Gastrocnemius medialis (tissue), 4 donors: ENCODE measurements around the gene ADD2. TPM values are rescaled to one million over a fixed set of nuclear protein-coding genes. Genes with fewer than 3 reads are reported as not detected.

Experiments used
- ATAC-seq, 2 donors: fragments of 150-250 bp; one replicate each; pipeline ENCODE4 v1.9.1; 2016
- DNase-seq, 2 donors: peaks; one replicate each; pipeline ENCODE4 v3.0.0-alpha.2; 2019
- H3K27ac ChIP-seq, 4 donors: fragments of 200-600 bp; sonication (generic); 1 replicate in 1 of 4; 2 replicates in 3 of 4; pipeline ENCODE4 v1.5.1; 2016 to 2018; ENCODE audit warnings: mild to moderate bottlenecking in 2 of 4, moderate library complexity in 1 of 4
- H3K27me3 ChIP-seq, 3 donors: fragments of 200-600 bp; sonication (generic) in 2 of 3; 1 replicate in 1 of 3; 2 replicates in 2 of 3; pipeline versions ENCODE4 v1.5.1 to v1.6.0; 2016 to 2019; ENCODE audit warnings: mild to moderate bottlenecking in 1 of 3, moderate library complexity in 1 of 3
- H3K36me3 ChIP-seq, 2 donors: fragments of 200-600 bp; sonication (generic) in 1 of 2; one replicate each; pipeline ENCODE4 v1.5.1; 2017 to 2018
- H3K4me1 ChIP-seq, 2 donors: fragments of 200-600 bp; sonication (generic) in 1 of 2; one replicate each; pipeline ENCODE4 v1.5.1; 2016 to 2017; ENCODE audit warnings: mild to moderate bottlenecking in 2 of 2
- H3K4me3 ChIP-seq, 4 donors: fragments of 200-600 bp; sonication (generic) in 3 of 4; 1 replicate in 1 of 4; 2 replicates in 3 of 4; pipeline ENCODE4 v1.5.1; 2016 to 2019; ENCODE audit warnings: mild to moderate bottlenecking in 2 of 4
- H3K9me3 ChIP-seq, 3 donors: fragments of 200-600 bp; sonication (generic) in 2 of 3; 1 replicate in 1 of 3; 2 replicates in 2 of 3; pipeline ENCODE4 v1.5.1; 2016 to 2019
- CTCF ChIP-seq, 5 experiments: fragments of 450-650 bp in 3 of 5; fragments of 200-600 bp in 2 of 5; sonication (generic) in 2 of 5; IDR thresholded peaks in 4 of 5; conservative IDR thresholded peaks in 1 of 5; 1 replicate in 4 of 5; 2 replicates in 1 of 5; pipeline ENCODE4 v1.5.1; 2016 to 2019; ENCODE audit warnings: antibody characterized with exemption in 5 of 5, mild to moderate bottlenecking in 3 of 5, moderate library complexity in 3 of 5
- POLR2A ChIP-seq, 2 donors: fragments of 450-650 bp; IDR thresholded peaks; one replicate each; pipeline ENCODE4 v1.6.1; 2017; ENCODE audit warnings: antibody characterized with exemption in 2 of 2, mild to moderate bottlenecking in 2 of 2, moderate library complexity in 2 of 2
- in situ Hi-C, 4 donors: fragments of 200-750 bp; cut with MboI; loops; one replicate each; pipeline versions ENCODE4 v1.15.0 to v1.8.0; 2017; ENCODE audit warnings: low sequenced_read_pairs in 4 of 4
- intact Hi-C: fragments of 100-400 bp; cut with DNase I; formaldehyde crosslinking; loops from one replicate; pipeline ENCODE4 v1.15.1; 2023; ENCODE audit warnings: low total_unique reads
- total RNA-seq, 4 donors: library from RNA; depleted of rRNA; stranded (reverse); fragments of >200 nt; gene quantifications; one replicate each; pipeline versions ENCODE4 v1.1.0 to v1.2.3, GENCODE V29; 2016

Gene ADD2
- total RNA-seq, 4 donors from 2014 or later, result 0.20 to 0.75 (median 0.48) TPM

- Histone ChIP-seq H3K27me3 (no peaks in the 10 kb centered on the region), H3K9me3 (no peaks in the 10 kb centered on the region), H3K36me3 (no peaks in the 10 kb centered on the region), H3K4me3 (no peak overlapping the region), H3K27ac (no peak overlapping the region), H3K4me1 (no peaks in the 10 kb centered on the region)
- intact Hi-C loops, result no loop called here
- no peak for ATAC-seq
- DNase-seq, result no peak
- no peak for TF ChIP-seq CTCF (IDR thresholded peaks at IDR 0.05 in 4 of 5, conservative IDR thresholded peaks at IDR 0.05 in 1 of 5)
- no peak for TF ChIP-seq POLR2A (IDR thresholded peaks at IDR 0.05)
- in situ Hi-C loops, result no loop called here
Measured at GRCh38 chr2:70712916-70713315, 55.1 kb downstream of the ADD2 start.

GRCh38 chr2:70711191-70711590 lies 56.8 kb downstream of the ADD2 start:
- no peak overlapping the region for H3K4me3 ChIP-seq
- ATAC-seq (no peak), DNase-seq (no peak)
- TF ChIP-seq POLR2A (IDR thresholded peaks at IDR 0.05) (no peak), CTCF (IDR thresholded peaks at IDR 0.05 in 4 of 5, conservative IDR thresholded peaks at IDR 0.05 in 1 of 5) (no peak)
- H3K36me3 ChIP-seq, result no peaks in the 10 kb centered on the region
- H3K27ac ChIP-seq, result no peak overlapping the region
- intact Hi-C loops (no loop called here), in situ Hi-C loops (no loop called here)
- no peaks in the 10 kb centered on the region for H3K9me3 ChIP-seq
- H3K4me1 ChIP-seq, result no peaks in the 10 kb centered on the region
- H3K27me3 ChIP-seq, result no peaks in the 10 kb centered on the region

GRCh38 chr2:70710038-70710690 lies 57.8 kb downstream of the ADD2 start:
- in situ Hi-C loops (no loop called here), intact Hi-C loops (no loop called here)
- Histone ChIP-seq H3K4me1 (no peaks in the 10 kb centered on the region), H3K9me3 (no peaks in the 10 kb centered on the region), H3K4me3 (no peak overlapping the region), H3K27me3 (no peaks in the 10 kb centered on the region), H3K36me3 (no peaks in the 10 kb centered on the region), H3K27ac (no peak overlapping the region)
- ATAC-seq (no peak), DNase-seq (no peak)
- TF ChIP-seq POLR2A (IDR thresholded peaks at IDR 0.05) (no peak), CTCF (IDR thresholded peaks at IDR 0.05 in 4 of 5, conservative IDR thresholded peaks at IDR 0.05 in 1 of 5) (no peak)

- Histone ChIP-seq H3K4me3 (no peak overlapping the region), H3K9me3 (no peaks in the 10 kb centered on the region), H3K36me3 (no peaks in the 10 kb centered on the region), H3K27me3 (no peaks in the 10 kb centered on the region), H3K4me1 (no peaks in the 10 kb centered on the region), H3K27ac (no peak overlapping the region)
- no peak for DNase-seq
- intact Hi-C loops, result no loop called here
- in situ Hi-C loops, result no loop called here
- TF ChIP-seq CTCF (IDR thresholded peaks at IDR 0.05 in 4 of 5, conservative IDR thresholded peaks at IDR 0.05 in 1 of 5) (no peak), POLR2A (IDR thresholded peaks at IDR 0.05) (no peak)
- ATAC-seq, result no peak
Measured at GRCh38 chr2:70709275-70710037, 58.5 kb downstream of the ADD2 start.
